KMS-11 (cell line): ENCODE measurements around the gene TFAP2E.

Experiments used
- H2AFZ ChIP-seq: fragments of 200-600 bp; sonication (generic); 2 replicates; pipeline ENCODE4 v1.6.1; 2016; ENCODE audit warnings: antibody characterized with exemption, mixed run types, low read depth
- H3K27ac ChIP-seq: fragments of 200-600 bp; sonication (generic); 2 replicates; pipeline ENCODE4 v1.6.1; 2016; ENCODE audit warnings: mild to moderate bottlenecking, mixed run types
- H3K27me3 ChIP-seq: fragments of 200-600 bp; sonication (generic); 2 replicates; pipeline ENCODE4 v1.6.1; 2017; ENCODE audit warnings: mild to moderate bottlenecking, low read depth, mixed run types, moderate library complexity; ENCODE audit not compliant: insufficient read depth
- H3K36me3 ChIP-seq: fragments of 200-600 bp; sonication (generic); 2 replicates; pipeline ENCODE4 v1.6.1; 2017; ENCODE audit warnings: mild to moderate bottlenecking, mixed run types; ENCODE audit not compliant: insufficient read depth
- H3K4me1 ChIP-seq: fragments of 200-600 bp; sonication (generic); 2 replicates; pipeline ENCODE4 v1.6.1; 2016; ENCODE audit warnings: mild to moderate bottlenecking, low read depth, mixed run types; ENCODE audit not compliant: poor library complexity, severe bottlenecking
- H3K4me2 ChIP-seq: fragments of 200-600 bp; sonication (generic); 2 replicates; pipeline ENCODE4 v1.7.0; 2016; ENCODE audit warnings: mild to moderate bottlenecking, mixed run types
- H3K4me3 ChIP-seq: fragments of 200-600 bp; sonication (generic); IDR thresholded peaks from 2 replicates; pipeline ENCODE4 v1.6.1; 2017; ENCODE audit warnings: low read depth, low read length, mixed read lengths; ENCODE audit not compliant: insufficient read depth
- H3K79me2 ChIP-seq: fragments of 200-600 bp; sonication (generic); 2 replicates; pipeline ENCODE4 v1.6.1; 2016; ENCODE audit warnings: low read depth, mixed run types; ENCODE audit not compliant: insufficient read depth
- H3K9ac ChIP-seq: fragments of 200-600 bp; sonication (generic); 2 replicates; pipeline ENCODE4 v1.6.1; 2016; ENCODE audit warnings: mild to moderate bottlenecking, mixed run types
- H4K20me1 ChIP-seq: fragments of 200-600 bp; sonication (generic); 2 replicates; pipeline ENCODE4 v1.6.1; 2016; ENCODE audit warnings: mild to moderate bottlenecking, mixed run types; ENCODE audit not compliant: insufficient read depth
- TF ChIP-seq, protein P1 (sequence below): fragments of 200-600 bp; sonication (generic); conservative IDR thresholded peaks from 2 replicates; pipeline ENCODE4 v1.6.1; 2017; ENCODE audit warnings: low read depth, mild to moderate bottlenecking, antibody characterized with exemption, low read length, moderate library complexity, mixed read lengths

The TFAP2E gene

DNA sequence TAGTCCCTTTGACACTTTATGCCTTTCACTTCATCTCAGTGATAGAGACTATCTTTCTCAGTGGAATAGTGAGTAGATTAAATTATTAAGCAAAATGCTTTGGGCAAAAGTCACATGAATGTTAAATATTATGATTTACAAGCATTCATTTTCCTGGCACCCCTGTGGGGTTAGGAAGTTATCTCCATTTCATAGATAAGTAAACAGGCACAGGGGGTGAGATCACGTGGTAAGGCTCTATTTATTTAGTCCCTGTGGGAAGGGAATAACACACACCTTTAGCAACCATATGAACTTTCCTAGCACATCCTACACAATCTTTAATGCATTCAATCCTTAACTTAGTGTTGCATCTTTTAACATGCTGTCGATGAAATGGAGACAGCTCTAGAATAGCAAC, 55.9 kb downstream of the TFAP2E start:
- Histone ChIP-seq H3K4me1 (peaks cover under 1% of the 10 kb centered on the region), H3K79me2 (peaks cover 61% of the 10 kb centered on the region)
- TF ChIP-seq, protein P1, sequence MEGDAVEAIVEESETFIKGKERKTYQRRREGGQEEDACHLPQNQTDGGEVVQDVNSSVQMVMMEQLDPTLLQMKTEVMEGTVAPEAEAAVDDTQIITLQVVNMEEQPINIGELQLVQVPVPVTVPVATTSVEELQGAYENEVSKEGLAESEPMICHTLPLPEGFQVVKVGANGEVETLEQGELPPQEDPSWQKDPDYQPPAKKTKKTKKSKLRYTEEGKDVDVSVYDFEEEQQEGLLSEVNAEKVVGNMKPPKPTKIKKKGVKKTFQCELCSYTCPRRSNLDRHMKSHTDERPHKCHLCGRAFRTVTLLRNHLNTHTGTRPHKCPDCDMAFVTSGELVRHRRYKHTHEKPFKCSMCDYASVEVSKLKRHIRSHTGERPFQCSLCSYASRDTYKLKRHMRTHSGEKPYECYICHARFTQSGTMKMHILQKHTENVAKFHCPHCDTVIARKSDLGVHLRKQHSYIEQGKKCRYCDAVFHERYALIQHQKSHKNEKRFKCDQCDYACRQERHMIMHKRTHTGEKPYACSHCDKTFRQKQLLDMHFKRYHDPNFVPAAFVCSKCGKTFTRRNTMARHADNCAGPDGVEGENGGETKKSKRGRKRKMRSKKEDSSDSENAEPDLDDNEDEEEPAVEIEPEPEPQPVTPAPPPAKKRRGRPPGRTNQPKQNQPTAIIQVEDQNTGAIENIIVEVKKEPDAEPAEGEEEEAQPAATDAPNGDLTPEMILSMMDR, result no peak

DNA sequence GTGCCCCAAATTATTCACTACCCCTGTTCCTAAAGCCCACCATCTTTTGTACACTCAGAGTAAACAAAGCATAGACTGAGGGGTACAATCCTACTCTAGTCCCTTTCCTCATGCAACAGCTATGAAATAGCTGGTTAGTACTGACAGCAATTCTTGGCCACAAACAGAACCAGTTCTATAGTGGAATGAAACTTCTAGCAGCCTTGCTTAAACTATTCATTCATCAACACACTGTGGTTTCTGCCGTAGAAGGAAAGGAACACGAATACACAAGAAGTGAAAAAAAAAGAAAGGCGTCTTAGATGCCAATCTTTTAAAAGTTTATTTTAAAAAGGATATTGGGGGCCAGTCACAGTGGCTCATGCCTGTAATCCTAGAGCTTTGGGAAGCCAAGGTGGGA, 58.3 kb downstream of the TFAP2E start:
- H3K36me3 ChIP-seq, result peaks cover 40% of the 10 kb centered on the region; the same call in 1 of the 2 replicates

More for the DNA sequence above, 55.9 kb downstream of the TFAP2E start:
- Histone ChIP-seq H2AFZ (no peak overlapping the region), H3K36me3 (peaks cover 28% of the 10 kb centered on the region; the same call in 1 of the 2 replicates), H4K20me1 (no peaks in the 10 kb centered on the region), H3K27ac (no peak overlapping the region), H3K4me3 (no peak overlapping the region), H3K4me2 (no peak overlapping the region), H3K27me3 (no peaks in the 10 kb centered on the region), H3K9ac (no peak overlapping the region)

GRCh38 chr1:35633547-35633946, 60.4 kb downstream of the TFAP2E start:
- Histone ChIP-seq H3K9ac (no peak overlapping the region), H4K20me1 (peaks cover 6% of the 10 kb centered on the region; the same call in 1 of the 2 replicates), H2AFZ (no peak overlapping the region), H3K4me2 (no peak overlapping the region), H3K27me3 (no peaks in the 10 kb centered on the region), H3K27ac (no peak overlapping the region), H3K36me3 (peaks cover 40% of the 10 kb centered on the region; the same call in 1 of the 2 replicates), H3K79me2 (peaks cover 90% of the 10 kb centered on the region), H3K4me3 (no peak overlapping the region), H3K4me1 (peaks cover 44% of the 10 kb centered on the region)
- TF ChIP-seq, protein P1, result no peak

More for the DNA sequence above, 58.3 kb downstream of the TFAP2E start:
- Histone ChIP-seq H3K27me3 (no peaks in the 10 kb centered on the region), H3K4me2 (no peak overlapping the region), H3K4me3 (no peak overlapping the region), H3K79me2 (peaks cover 78% of the 10 kb centered on the region), H3K27ac (no peak overlapping the region), H3K9ac (no peak overlapping the region), H4K20me1 (no peaks in the 10 kb centered on the region), H3K4me1 (peaks cover 23% of the 10 kb centered on the region), H2AFZ (no peak overlapping the region)
- TF ChIP-seq, protein P1, result no peak

DNA sequence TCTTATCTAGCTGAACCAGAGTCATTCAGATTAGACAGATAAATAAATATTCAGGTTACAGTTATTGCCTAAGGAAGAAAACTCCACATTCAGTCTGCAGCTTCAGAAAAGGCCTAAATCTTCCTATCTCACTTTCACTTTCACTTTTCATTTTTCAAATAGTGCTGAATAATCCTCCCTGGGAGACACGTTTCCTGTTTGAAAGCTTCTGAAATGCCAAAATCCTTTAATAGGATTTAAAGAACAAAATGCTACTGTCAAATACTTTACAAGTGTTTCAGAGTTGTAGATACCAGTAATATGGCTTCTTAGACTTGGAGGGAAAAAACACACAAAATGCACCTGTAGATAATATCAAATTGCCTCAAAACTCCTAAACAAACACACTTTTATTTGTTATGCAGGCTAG, 64.3 kb downstream of the TFAP2E start:
- Histone ChIP-seq H3K4me3 (peak overlapping the region; percentile 37), H3K4me1 (peaks cover 65% of the 10 kb centered on the region), H3K9ac (peak overlapping the region; percentile 61), H4K20me1 (peaks cover 6% of the 10 kb centered on the region; the same call in 1 of the 2 replicates), H3K79me2 (peaks cover 87% of the 10 kb centered on the region), H3K27me3 (no peaks in the 10 kb centered on the region), H3K36me3 (peaks cover 22% of the 10 kb centered on the region; the same call in 1 of the 2 replicates), H3K4me2 (peak overlapping the region; percentile 76), H3K27ac (peak overlapping the region; percentile 83), H2AFZ (no peak overlapping the region)
- TF ChIP-seq, protein P1, result no peak
